PFSK-1 (cell line): ENCODE measurements around the gene URB2.

Experiments
- FOXP2 ChIP-seq: optimal IDR thresholded peaks from 2 replicates; pipeline ENCODE3; 2011; ENCODE audit warnings: borderline replicate concordance, control low read depth, inconsistent platforms; ENCODE audit not compliant: insufficient read depth; ENCODE audit errors: extremely low read length, extremely low read depth
- POLR2AphosphoS5 ChIP-seq: IDR thresholded peaks from 2 replicates; pipeline ENCODE4 v1.6.1; 2012; ENCODE audit warnings: low read depth, mild to moderate bottlenecking, control low read depth, low read length, moderate library complexity
- SIN3A ChIP-seq: IDR thresholded peaks from 2 replicates; pipeline ENCODE4 v1.6.1; 2012; ENCODE audit warnings: mild to moderate bottlenecking, low read length, moderate library complexity, borderline replicate concordance; ENCODE audit not compliant: insufficient read depth
- TAF1 ChIP-seq: IDR thresholded peaks from 2 replicates; pipeline ENCODE4 v1.6.1; 2012; ENCODE audit warnings: low read length, control low read depth, borderline replicate concordance; ENCODE audit not compliant: insufficient read depth
- TF ChIP-seq, protein P1 (sequence below), 2 experiments: IDR thresholded peaks; 2 replicates each; pipeline versions ENCODE4 v1.6.1 to v1.8.0; 2011 to 2012; ENCODE audit warnings: low read depth in 2 of 2, low read length in 2 of 2, control low read depth in 1 of 2, inconsistent platforms in 1 of 2, mild to moderate bottlenecking in 1 of 2, moderate library complexity in 1 of 2; ENCODE audit not compliant: insufficient read depth in 1 of 2

Gene URB2

DNA sequence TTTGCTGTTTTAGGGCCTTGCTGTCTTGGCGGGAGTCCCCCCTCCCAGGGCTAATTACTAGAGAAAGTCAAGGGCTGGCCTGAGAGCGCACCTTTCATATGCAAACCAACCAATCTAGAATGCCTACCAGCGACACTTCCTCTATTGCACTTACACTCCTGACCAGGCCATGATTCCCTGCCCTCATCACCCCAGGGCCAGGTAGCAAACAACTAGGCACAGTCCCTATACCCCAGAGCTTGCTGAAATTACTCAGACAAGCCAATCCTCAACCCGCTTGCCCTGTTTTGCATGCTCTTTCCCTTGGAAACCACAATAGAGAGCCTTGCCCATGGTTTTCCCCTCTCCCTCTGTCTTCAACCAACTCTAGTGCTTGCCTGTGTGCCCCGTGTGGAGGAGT, 70.3 kb downstream of the URB2 start:
- no peak for TF ChIP-seq SIN3A
- TF ChIP-seq, protein P1, sequence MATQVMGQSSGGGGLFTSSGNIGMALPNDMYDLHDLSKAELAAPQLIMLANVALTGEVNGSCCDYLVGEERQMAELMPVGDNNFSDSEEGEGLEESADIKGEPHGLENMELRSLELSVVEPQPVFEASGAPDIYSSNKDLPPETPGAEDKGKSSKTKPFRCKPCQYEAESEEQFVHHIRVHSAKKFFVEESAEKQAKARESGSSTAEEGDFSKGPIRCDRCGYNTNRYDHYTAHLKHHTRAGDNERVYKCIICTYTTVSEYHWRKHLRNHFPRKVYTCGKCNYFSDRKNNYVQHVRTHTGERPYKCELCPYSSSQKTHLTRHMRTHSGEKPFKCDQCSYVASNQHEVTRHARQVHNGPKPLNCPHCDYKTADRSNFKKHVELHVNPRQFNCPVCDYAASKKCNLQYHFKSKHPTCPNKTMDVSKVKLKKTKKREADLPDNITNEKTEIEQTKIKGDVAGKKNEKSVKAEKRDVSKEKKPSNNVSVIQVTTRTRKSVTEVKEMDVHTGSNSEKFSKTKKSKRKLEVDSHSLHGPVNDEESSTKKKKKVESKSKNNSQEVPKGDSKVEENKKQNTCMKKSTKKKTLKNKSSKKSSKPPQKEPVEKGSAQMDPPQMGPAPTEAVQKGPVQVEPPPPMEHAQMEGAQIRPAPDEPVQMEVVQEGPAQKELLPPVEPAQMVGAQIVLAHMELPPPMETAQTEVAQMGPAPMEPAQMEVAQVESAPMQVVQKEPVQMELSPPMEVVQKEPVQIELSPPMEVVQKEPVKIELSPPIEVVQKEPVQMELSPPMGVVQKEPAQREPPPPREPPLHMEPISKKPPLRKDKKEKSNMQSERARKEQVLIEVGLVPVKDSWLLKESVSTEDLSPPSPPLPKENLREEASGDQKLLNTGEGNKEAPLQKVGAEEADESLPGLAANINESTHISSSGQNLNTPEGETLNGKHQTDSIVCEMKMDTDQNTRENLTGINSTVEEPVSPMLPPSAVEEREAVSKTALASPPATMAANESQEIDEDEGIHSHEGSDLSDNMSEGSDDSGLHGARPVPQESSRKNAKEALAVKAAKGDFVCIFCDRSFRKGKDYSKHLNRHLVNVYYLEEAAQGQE (IDR thresholded peaks at IDR 0.05; ENCODE audit: insufficient read depth in 1 of 2, low read depth in 2 of 2, low read length in 2 of 2): no peak

DNA sequence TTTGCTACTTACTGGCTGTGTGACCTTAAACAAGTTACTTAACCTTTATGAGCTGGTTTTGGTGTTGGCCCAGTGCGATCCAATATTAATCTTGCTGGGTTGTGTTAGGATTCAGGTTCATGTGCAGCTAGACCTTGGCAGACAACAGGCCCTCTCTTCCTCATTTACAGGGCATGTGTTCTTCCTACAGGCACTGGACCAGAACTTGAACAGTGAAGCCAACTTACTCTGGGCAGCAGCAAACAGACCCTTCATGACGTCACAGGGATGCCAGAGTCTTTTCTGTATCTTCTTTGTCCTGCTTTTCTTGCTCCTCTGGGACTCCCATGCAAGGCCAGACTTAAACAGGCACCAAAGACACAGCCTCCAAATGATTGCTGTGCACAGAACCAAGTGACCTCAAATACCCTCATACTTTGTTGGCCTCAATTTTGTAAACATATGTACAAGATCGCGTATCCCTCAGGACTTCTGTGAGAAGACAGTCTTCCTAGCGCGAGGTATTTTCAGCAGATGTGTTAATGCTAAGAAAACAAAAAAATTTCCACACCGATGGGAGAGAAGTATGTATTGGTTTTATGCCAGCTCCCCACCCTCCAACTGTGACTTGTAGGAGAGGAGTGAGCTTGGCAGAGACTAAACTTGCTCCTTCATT, 73.7 kb downstream of the URB2 start:
- TF ChIP-seq FOXP2: no peak
- no peak for TF ChIP-seq TAF1
- no peak for TF ChIP-seq POLR2AphosphoS5
- TF ChIP-seq, protein P1 (IDR thresholded peaks at IDR 0.05; ENCODE audit: insufficient read depth in 1 of 2, low read depth in 2 of 2, low read length in 2 of 2): no peak
- no peak for TF ChIP-seq SIN3A

DNA sequence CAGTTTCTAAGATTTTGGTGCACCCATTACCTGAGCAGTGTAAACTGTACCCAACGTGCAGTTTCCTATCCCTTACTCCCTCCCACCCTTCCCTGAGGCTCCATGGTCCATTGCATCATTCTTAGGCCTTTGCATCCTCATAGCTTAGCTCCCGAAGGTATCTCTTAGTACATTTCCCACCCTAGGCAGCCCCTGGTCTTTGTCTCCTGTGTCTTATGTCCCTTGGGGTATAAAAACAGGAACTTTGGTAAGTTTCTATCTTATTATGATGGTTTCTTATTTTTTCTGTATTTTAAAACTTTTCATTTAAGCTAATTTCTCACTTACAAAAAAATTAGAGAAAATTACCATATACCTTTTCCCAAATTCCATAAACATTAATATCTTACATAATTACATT, 78.1 kb downstream of the URB2 start:
- no peak for TF ChIP-seq POLR2AphosphoS5
- no peak for TF ChIP-seq SIN3A
- TF ChIP-seq, protein P1 (IDR thresholded peaks at IDR 0.05; ENCODE audit: insufficient read depth in 1 of 2, low read depth in 2 of 2, low read length in 2 of 2): no peak
- TF ChIP-seq TAF1: no peak

DNA sequence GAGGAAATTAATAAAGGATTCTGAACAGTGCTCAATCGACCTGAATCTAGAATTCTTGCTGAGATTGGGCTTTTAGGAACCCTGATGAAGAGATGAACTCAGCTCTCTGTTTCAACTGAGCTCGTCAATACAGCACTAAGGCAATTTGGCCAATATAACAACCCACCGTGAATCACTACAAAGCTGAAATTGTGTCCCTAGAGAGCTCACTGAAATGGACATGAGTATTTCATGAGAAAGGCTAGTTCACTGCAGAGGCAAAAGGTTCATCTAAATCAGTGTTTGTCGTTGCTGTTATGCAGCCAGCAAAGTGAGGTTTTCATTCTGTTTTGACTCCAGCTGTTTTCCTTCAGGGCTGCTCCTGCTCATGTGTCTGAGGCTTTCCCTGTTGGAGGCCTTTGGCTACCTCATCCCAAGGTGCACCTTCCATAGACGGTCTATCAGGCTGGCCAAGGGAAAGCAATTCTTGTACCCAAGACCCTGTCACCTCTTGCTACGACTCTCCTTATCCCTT, 83.5 kb downstream of the URB2 start:
- TF ChIP-seq TAF1 (no peak), FOXP2 (no peak), POLR2AphosphoS5 (no peak), SIN3A (no peak)
- TF ChIP-seq, protein P1 (IDR thresholded peaks at IDR 0.05; ENCODE audit: insufficient read depth in 1 of 2, low read depth in 2 of 2, low read length in 2 of 2): no peak
